CD4-positive, alpha-beta T cell treated with Interleukin-6 at 100 ng/mL for 8 hours (primary cell): ENCODE measurements around the gene MALT1.
"Not testable (repeated sequence)": the region's sequence is repeated elsewhere in the genome, so short reads cannot be mapped to it uniquely, and the experiment has no call there.

Source experiments
- DNase-seq: peaks from one replicate; pipeline ENCODE4 v3.0.0-alpha.2; 2020; ENCODE audit warnings: mixed read lengths, low spot score

MALT1 gene

GRCh38 chr18:58732471-58732870 lies 61.2 kb downstream of the MALT1 start:
- no peak for DNase-seq

DNA sequence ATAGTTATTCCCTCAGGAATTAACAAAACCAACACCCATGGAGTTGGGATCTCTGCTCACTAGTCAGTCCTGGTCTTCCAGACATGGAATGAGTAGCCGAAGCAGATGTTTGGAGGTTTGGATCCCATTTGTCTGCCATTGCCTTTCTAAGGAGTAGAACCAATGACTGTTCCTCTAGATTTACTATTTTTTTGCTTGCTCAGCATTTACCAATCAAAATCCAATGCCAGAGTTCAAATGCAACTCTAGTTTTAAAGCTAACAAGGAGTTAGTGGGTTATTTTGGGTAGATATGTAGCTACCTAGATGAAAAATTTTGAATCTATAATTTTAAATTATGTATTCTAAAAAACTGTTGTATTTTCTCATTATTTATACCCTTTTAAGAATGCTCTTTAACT lies 62.6 kb downstream of the MALT1 start:
- DNase-seq: no peak

GRCh38 chr18:58738322-58738721 lies 67.1 kb downstream of the MALT1 start:
- DNase-seq: no peak

- DNase-seq: no peak
These were observed 74.6 kb downstream of the MALT1 start for GRCh38 chr18:58745914-58746313.

GRCh38 chr18:58748899-58749595 lies 77.8 kb downstream of the MALT1 start:
- no peak for DNase-seq

GRCh38 chr18:58753976-58754375 lies 82.7 kb downstream of the MALT1 start:
- no peak for DNase-seq

DNA sequence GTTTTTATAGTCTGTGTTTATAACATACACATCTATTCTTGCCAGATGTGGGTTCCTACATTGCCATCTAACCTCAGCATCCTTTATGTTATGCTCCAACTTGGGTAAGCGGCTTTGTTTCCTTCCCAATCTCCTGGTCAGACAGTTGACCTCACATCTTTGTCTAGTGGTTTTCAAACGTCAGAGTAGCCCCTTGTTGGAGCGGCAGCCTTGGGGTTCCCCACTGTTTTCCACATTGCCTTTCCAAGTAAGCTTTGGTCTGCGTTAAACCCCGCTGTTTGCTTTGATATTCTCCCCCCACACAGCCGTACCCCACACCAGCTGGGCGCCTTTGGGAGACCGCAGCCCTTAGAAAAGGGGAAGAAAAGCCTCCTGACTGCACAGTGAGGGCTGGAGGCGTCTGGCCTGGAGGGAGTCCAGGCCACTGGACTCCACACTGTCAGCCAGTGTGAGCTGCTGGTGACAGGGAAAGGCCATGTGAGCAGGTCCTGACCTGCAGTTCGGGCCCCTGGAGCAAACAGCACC lies 83.3 kb downstream of the MALT1 start:
- no peak for DNase-seq

GRCh38 chr18:58755304-58756010 lies 84.2 kb downstream of the MALT1 start:
- DNase-seq: peak; percentile 5

DNA sequence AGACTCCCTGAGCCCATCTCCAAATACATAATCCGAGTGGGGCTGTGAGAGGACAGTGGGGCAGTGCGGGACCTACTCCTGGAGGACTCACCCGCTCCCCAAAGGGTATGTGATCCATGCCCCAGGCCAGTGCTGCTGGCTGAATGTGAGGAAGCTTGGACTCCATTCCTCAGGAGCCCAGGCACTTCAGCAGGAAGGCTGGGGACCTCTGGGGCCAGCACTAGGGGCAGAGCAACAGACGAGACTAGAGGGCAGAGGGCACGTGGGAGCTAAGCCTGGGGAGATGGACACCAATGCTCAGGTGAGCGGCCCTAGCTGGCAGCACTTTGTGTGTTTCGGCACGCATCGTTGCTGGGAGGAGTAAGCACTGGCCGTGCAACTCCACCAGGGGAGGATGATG lies 84.9 kb downstream of the MALT1 start:
- no peak for DNase-seq

DNA sequence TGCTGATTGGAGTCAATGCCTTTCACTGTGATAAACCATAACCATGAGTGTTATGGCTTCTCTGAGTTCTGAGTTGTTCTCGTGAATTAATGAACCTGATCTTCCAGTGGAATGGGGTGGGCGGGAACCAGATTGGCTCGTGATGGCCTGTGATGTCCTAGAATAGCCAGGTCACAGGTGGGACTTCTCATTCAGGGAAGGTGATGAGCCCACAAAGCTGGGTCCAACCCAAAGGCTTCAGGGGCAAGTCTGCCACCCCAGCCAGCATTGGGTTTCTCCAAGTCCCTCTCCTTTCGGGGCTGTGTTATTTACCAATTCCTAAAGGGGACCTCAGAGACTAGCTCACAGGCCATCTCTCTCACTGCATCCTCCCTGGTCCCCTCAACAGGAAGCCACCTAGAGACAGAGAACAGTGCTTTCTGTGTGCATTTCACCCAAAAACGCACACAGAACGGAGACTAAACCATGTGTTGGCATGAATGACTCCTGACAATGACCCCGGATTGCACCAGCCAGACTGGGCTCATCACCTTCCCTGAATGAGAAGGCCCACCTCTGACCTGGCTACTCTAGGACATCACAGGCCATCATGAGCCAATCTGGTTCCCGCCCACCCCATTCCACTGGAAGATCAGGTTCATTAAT lies 85.5 kb downstream of the MALT1 start:
- no peak for DNase-seq

DNA sequence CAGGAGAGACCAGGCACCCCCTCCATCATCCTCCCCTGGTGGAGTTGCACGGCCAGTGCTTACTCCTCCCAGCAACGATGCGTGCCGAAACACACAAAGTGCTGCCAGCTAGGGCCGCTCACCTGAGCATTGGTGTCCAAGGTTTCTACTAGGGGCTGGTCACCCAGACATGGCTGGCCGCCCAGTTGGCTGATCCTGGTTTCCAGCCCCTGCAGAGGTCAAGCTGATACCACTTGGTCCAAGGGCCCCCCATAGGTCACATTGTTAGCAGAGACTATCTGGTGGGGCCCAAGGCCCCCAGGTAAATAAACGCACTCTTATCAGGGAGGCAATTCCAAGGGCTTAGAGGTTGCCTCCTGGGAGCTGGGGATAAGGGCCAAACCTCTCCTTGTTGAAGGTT lies 86.1 kb downstream of the MALT1 start:
- not testable (repeated sequence) for DNase-seq

GRCh38 chr18:58758046-58758445 lies 86.8 kb downstream of the MALT1 start:
- DNase-seq: no peak

DNA sequence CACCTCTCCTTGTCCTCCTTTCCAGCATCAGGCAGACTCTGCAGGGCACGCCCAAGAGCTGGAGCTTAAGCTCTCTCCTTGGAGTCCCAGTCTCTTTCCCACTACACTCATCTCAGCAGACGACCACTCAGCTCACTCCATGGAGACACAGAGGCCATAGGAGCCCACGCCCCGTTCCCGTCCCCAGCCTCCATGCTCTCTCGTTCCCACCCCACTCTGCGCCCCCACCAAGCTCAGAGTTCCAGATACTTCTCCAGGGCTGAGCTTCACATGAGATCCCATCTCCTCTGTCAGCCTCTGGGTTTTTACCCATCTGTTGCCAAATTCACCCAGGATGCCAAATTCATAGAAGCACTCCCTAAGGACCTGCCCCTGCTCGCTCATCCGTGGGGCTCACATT lies 87.3 kb downstream of the MALT1 start:
- no peak for DNase-seq

GRCh38 chr18:58761241-58761969 lies 90.1 kb downstream of the MALT1 start:
- no peak for DNase-seq

DNA sequence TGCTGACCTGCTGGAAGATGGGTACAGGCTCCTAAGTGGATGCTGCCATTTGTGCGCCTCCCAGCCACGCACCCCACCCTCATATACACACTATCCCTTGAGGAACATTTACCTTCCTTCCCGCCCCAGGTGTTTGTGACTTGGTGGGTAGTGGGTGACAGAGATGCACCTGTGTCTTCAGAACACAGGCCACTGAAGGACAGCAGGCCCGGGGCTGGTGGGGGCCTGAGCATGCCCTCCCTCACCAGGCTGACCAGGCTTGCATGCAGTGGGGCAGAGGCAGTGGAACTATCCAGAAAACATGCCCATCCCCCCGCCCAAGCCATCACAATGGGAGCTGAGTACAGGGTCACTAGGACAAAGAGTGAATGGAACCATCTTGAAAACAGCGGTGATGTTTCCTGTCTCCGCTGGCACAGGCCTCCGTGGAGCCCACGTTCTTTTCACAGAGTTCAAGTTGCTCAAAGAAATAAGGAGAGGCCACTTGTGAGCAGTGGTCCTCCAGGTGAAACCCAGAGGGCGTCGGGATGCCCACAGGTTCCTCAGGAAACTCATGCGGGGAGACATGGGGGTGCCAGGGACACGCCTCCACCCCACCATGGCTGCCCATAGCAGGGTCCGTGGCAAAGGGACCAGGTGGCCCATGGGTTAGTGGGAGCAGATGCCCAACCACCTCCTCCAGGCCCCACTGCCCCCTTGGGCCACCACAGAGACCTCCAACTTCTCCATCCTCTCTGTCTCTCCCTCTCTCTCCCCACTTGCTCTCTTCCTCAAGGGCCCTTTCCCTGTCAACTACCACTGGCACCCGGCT lies 90.9 kb downstream of the MALT1 start:
- DNase-seq: no peak

GRCh38 chr18:58762781-58763171 lies 91.5 kb downstream of the MALT1 start:
- no peak for DNase-seq

- no peak for DNase-seq
These were observed 94.9 kb downstream of the MALT1 start for GRCh38 chr18:58766164-58766563.

DNA sequence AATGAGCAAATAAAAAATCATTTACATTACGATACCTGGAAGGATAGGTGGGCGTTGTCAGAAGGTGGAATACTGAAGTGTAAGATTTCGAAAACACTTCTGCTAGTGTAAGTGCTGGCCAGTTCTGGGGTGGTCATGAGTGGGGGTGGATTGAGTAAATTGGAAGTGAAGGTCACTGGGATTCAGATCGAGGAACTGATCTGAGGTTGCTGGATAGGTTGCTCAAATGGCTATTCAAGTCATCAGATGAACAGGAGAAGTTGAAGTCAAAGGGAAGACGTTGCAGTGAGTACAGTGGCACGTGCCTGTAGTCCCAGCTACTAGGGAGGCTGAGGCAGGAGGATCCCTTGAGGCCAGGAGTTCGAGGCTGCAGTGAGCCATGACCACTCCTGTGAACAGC lies 95.7 kb downstream of the MALT1 start:
- no peak for DNase-seq

DNA sequence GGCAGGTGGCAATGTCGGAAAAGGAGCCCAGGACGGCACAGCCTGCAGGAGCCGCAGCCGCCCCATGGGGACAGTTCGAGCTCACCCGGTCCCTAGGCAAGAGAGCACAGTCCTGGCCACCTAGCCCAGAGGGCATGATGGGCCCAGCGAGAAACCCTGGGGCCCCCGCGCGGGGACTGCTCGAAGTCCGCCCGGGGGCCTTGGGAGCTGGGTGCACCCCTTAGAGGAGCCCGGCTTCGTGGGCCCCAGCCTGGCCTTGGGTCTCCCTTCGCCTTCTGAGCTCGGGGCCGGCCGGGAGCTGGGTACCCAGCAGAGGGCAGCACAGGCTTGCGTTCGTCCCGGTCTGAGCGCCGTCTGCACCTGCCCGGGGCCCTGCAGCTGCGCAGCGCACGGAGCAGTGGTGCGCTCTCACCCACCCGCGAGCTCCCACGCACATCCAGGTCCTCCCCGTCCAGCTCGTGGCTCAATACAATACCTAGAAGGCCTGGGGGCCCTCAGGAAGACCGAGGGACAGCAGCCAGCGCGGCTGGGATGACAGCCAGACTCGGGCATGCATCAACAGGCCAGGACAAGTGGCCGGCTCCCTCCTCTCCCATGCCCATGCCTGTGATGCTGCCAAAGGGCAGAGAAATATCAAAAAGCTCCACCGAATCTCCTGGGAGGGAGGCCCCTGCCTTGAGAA lies 97.2 kb downstream of the MALT1 start:
- peak; percentile 60 for DNase-seq

- DNase-seq: no peak
These were observed 98.1 kb downstream of the MALT1 start for GRCh38 chr18:58769321-58769720.

- no peak for DNase-seq
These were observed 99.3 kb downstream of the MALT1 start for GRCh38 chr18:58770601-58771000.
